Tibial artery (tissue), 4 donors: ENCODE measurements around the gene OR52L1.

Experiments used
- DNase-seq, 2 donors: peaks; one replicate each; pipeline ENCODE4 v3.0.0-alpha.2; 2019
- H3K27ac ChIP-seq, 2 donors: fragments of 200-600 bp; sonication (generic) in 1 of 2; 1 replicate in 1 of 2; 2 replicates in 1 of 2; pipeline ENCODE4 v1.5.1; 2018 to 2019; ENCODE audit warnings: mild to moderate bottlenecking in 1 of 2
- H3K27me3 ChIP-seq, 2 donors: fragments of 200-600 bp; sonication (generic) in 1 of 2; one replicate each; pipeline versions ENCODE4 v1.5.1 to v1.6.0; 2016 to 2019
- H3K36me3 ChIP-seq, 3 donors: fragments of 200-600 bp; sonication (generic) in 2 of 3; one replicate each; pipeline ENCODE4 v1.5.1; 2016 to 2019; ENCODE audit warnings: mild to moderate bottlenecking in 2 of 3
- H3K4me1 ChIP-seq, 4 donors: fragments of 200-600 bp; sonication (generic) in 2 of 4; 1 replicate in 3 of 4; 2 replicates in 1 of 4; pipeline ENCODE4 v1.5.1; 2016 to 2019
- H3K4me3 ChIP-seq, 2 donors: fragments of 200-600 bp; sonication (generic) in 1 of 2; 1 replicate in 1 of 2; 2 replicates in 1 of 2; pipeline ENCODE4 v1.5.1; 2018 to 2019; ENCODE audit warnings: mild to moderate bottlenecking in 2 of 2
- H3K9me3 ChIP-seq, 3 donors: fragments of 200-600 bp; sonication (generic) in 1 of 3; one replicate each; pipeline ENCODE4 v1.5.1; 2016 to 2019
- CTCF ChIP-seq, 2 experiments: fragments of 200-600 bp in 1 of 2; fragments of 450-650 bp in 1 of 2; IDR thresholded peaks; one replicate each; pipeline ENCODE4 v1.5.1; 2017 to 2019; ENCODE audit warnings: antibody characterized with exemption in 2 of 2, mild to moderate bottlenecking in 1 of 2, moderate library complexity in 1 of 2
- intact Hi-C: fragments of 100-400 bp; cut with DNase I; formaldehyde crosslinking; loops from one replicate; pipeline ENCODE4 v1.15.0; 2023; ENCODE audit warnings: low total_unique reads

OR52L1 gene

GRCh38 chr11:5986885-5987284 is at the start of gene OR52L1:
OR52L1 (minus strand) TSS chr11:5986985; CDS start chr11:5986930, 55 bp downstream.
- Histone ChIP-seq H3K4me1 (no peaks in the 10 kb centered on the region), H3K4me3 (no peak within 1 kb of the TSS), H3K36me3 (no peaks in the 10 kb centered on the region), H3K27ac (no peak within 1 kb of the TSS), H3K27me3 (peaks cover 0 to 6% of the 10 kb centered on the region in 2 donors), H3K9me3 (no peaks in the 10 kb centered on the region)
- intact Hi-C loops: no loop called here
- TF ChIP-seq CTCF (IDR thresholded peaks at IDR 0.05): no peak
- no peak for DNase-seq

- Histone ChIP-seq H3K4me1 (no peaks in the 10 kb centered on the region), H3K27ac (no peak within 1 kb of the TSS), H3K36me3 (no peaks in the 10 kb centered on the region), H3K9me3 (no peaks in the 10 kb centered on the region), H3K4me3 (no peak within 1 kb of the TSS), H3K27me3 (no peaks in the 10 kb centered on the region)
- no peak for TF ChIP-seq CTCF (IDR thresholded peaks at IDR 0.05)
- no peak for DNase-seq
- intact Hi-C loops: no loop called here
These were observed 44.1 kb upstream of the OR52L1 start, which contains the start of gene OR56A1 for GRCh38 chr11:6030708-6031405. OR56A1 (minus strand) TSS chr11:6030758; CDS start chr11:6027692, 3,066 bp downstream.

- Histone ChIP-seq H3K27ac (no peak overlapping the region), H3K9me3 (no peaks in the 10 kb centered on the region), H3K36me3 (no peaks in the 10 kb centered on the region), H3K4me3 (no peak overlapping the region), H3K4me1 (no peaks in the 10 kb centered on the region), H3K27me3 (no peaks in the 10 kb centered on the region)
- DNase-seq: no peak
- intact Hi-C loops: no loop called here
- TF ChIP-seq CTCF (IDR thresholded peaks at IDR 0.05): no peak
These were observed 40.7 kb upstream of the OR52L1 start for GRCh38 chr11:6027501-6027900.

GRCh38 chr11:6025056-6025455 is 38.3 kb upstream of the OR52L1 start:
- H3K4me3 ChIP-seq: no peak overlapping the region
- no peak overlapping the region for H3K27ac ChIP-seq
- DNase-seq: no peak
- H3K36me3 ChIP-seq: no peaks in the 10 kb centered on the region
- intact Hi-C loops: no loop called here
- H3K27me3 ChIP-seq: no peaks in the 10 kb centered on the region
- no peak for TF ChIP-seq CTCF (IDR thresholded peaks at IDR 0.05)
- H3K9me3 ChIP-seq: no peaks in the 10 kb centered on the region
- H3K4me1 ChIP-seq: no peaks in the 10 kb centered on the region

- Histone ChIP-seq H3K27me3 (no peaks in the 10 kb centered on the region), H3K9me3 (no peaks in the 10 kb centered on the region), H3K36me3 (no peaks in the 10 kb centered on the region), H3K4me3 (no peak overlapping the region), H3K27ac (no peak overlapping the region), H3K4me1 (no peaks in the 10 kb centered on the region)
- intact Hi-C loops: no loop called here
- DNase-seq: no peak
- TF ChIP-seq CTCF (IDR thresholded peaks at IDR 0.05): peak; percentile 29 to 33
These were observed 36.2 kb upstream of the OR52L1 start for GRCh38 chr11:6022956-6023355.
